ENCODE results near the gene MAP3K5. TPM values are rescaled to one million over a fixed set of nuclear protein-coding genes. Genes with fewer than 3 reads are reported as not detected.

MAP3K5 gene
- polyA plus RNA-seq, 3 donors, result 9.6 to 12.0 (median 11.1) TPM

GRCh38 chr6:136737871-136738691 is 54.2 kb downstream of the MAP3K5 start:
- peak in 1 of 3 donors; percentile 35 for DNase-seq
- H3K4me2 ChIP-seq (replicated peaks; ENCODE audit: extremely low read depth, low read length, poor library complexity, severe bottlenecking), result peak overlapping the region; percentile 8
- Mint-ChIP-seq H3K27ac (peak overlapping the region in 1 of 7 donors; percentile 17), H3K9me3 (no peaks in the 10 kb centered on the region), H3K4me3 (peak overlapping the region in 1 of 2 donors; percentile 30), H3K36me3 (peaks cover 5 to 9% of the 10 kb centered on the region in 2 donors), H3K27me3 (ENCODE audit: low read depth in 3 of 3) (no peaks in the 10 kb centered on the region), H3K4me1 (peaks cover 39% of the 10 kb centered on the region)
- H3K27ac ChIP-seq (ENCODE audit: low read depth in 1 of 2, low read length in 2 of 2), result no peak overlapping the region
- no CpG with 5 or more reads among the region's 9 CpGs for WGBS (ENCODE audit: insufficient coverage)
- H3K4me3 ChIP-seq (replicated peaks in 1 of 3; ENCODE audit: low read depth in 2 of 3, low read length in 3 of 3), result no peak overlapping the region
- intact Hi-C loops (cut with micrococcal nuclease), result no loop called here
- peaks cover 97% of the 10 kb centered on the region for H3K79me2 ChIP-seq (ENCODE audit: insufficient read depth, low read length)
- H3K36me3 ChIP-seq (replicated peaks in 1 of 2; ENCODE audit: control insufficient read depth in 1 of 2, insufficient read depth in 2 of 2, low read length in 2 of 2), result no peaks in the 10 kb centered on the region
- H4K20me1 ChIP-seq (ENCODE audit: insufficient read depth, low read length), result peaks cover 100% of the 10 kb centered on the region
- H3K4me1 ChIP-seq (ENCODE audit: control insufficient read depth in 1 of 2, insufficient read depth in 2 of 2, low read length in 2 of 2), result peaks cover 13 to 15% of the 10 kb centered on the region in 2 donors
- no peaks in the 10 kb centered on the region for H3K9me3 ChIP-seq (replicated peaks in 1 of 2; ENCODE audit: control insufficient read depth in 1 of 2, insufficient read depth in 1 of 2, low read length in 2 of 2)
- H2AFZ ChIP-seq (ENCODE audit: insufficient read depth, low read depth, low read length, poor library complexity, severe bottlenecking), result no peak overlapping the region
- TF ChIP-seq CTCF (IDR thresholded peaks at IDR 0.05), result no peak
- H3K27me3 ChIP-seq (ENCODE audit: control insufficient read depth in 2 of 2, insufficient read depth in 2 of 2, low read length in 2 of 2), result no peaks in the 10 kb centered on the region
- H3K9ac ChIP-seq (ENCODE audit: insufficient read depth, low read length, poor library complexity, severe bottlenecking), result no peak overlapping the region

GRCh38 chr6:136737374-136737844 is 54.9 kb downstream of the MAP3K5 start:
- Histone ChIP-seq H3K4me3 (replicated peaks in 1 of 3; ENCODE audit: low read depth in 2 of 3, low read length in 3 of 3) (no peak overlapping the region), H3K79me2 (ENCODE audit: insufficient read depth, low read length) (peaks cover 97% of the 10 kb centered on the region), H3K4me1 (ENCODE audit: control insufficient read depth in 1 of 2, insufficient read depth in 2 of 2, low read length in 2 of 2) (peaks cover 13 to 15% of the 10 kb centered on the region in 2 donors), H3K9ac (ENCODE audit: insufficient read depth, low read length, poor library complexity, severe bottlenecking) (no peak overlapping the region), H3K36me3 (replicated peaks in 1 of 2; ENCODE audit: control insufficient read depth in 1 of 2, insufficient read depth in 2 of 2, low read length in 2 of 2) (no peaks in the 10 kb centered on the region), H3K9me3 (replicated peaks in 1 of 2; ENCODE audit: control insufficient read depth in 1 of 2, insufficient read depth in 1 of 2, low read length in 2 of 2) (no peaks in the 10 kb centered on the region), H2AFZ (ENCODE audit: insufficient read depth, low read depth, low read length, poor library complexity, severe bottlenecking) (no peak overlapping the region), H3K4me2 (replicated peaks; ENCODE audit: extremely low read depth, low read length, poor library complexity, severe bottlenecking) (no peak overlapping the region), H3K27me3 (ENCODE audit: control insufficient read depth in 2 of 2, insufficient read depth in 2 of 2, low read length in 2 of 2) (no peaks in the 10 kb centered on the region), H4K20me1 (ENCODE audit: insufficient read depth, low read length) (peaks cover 100% of the 10 kb centered on the region), H3K27ac (ENCODE audit: low read depth in 1 of 2, low read length in 2 of 2) (no peak overlapping the region)
- no peak overlapping the region for H3K4me3 Mint-ChIP-seq
- intact Hi-C loops (cut with micrococcal nuclease), result no loop called here
- peaks cover 39% of the 10 kb centered on the region for H3K4me1 Mint-ChIP-seq
- H3K9me3 Mint-ChIP-seq, result no peaks in the 10 kb centered on the region
- no peak for DNase-seq
- no peaks in the 10 kb centered on the region for H3K27me3 Mint-ChIP-seq (ENCODE audit: low read depth in 3 of 3)
- peaks cover 5 to 9% of the 10 kb centered on the region in 2 donors for H3K36me3 Mint-ChIP-seq
- peak overlapping the region in 2 of 7 donors; percentile 32 to 52 for H3K27ac Mint-ChIP-seq
- TF ChIP-seq CTCF (IDR thresholded peaks at IDR 0.05), result no peak
- no CpG with 5 or more reads among the region's 5 CpGs for WGBS (ENCODE audit: insufficient coverage)

All from CD14-positive monocyte (primary cell).